Progenitor cell of endocrine pancreas (in vitro differentiated cells): ENCODE results near the gene ZNF532. TPM values are rescaled to one million over a fixed set of nuclear protein-coding genes. Genes with fewer than 3 reads are reported as not detected.

Source experiments
- DNase-seq: peaks from one replicate; pipeline ENCODE4 v3.0.0; 2021; ENCODE audit warnings: low spot score; ENCODE audit not compliant: unreplicated experiment
- H3K27ac Mint-ChIP-seq: 2 replicates; pipeline ENCODE4 v1.8.0; 2021; ENCODE audit warnings: mild to moderate bottlenecking, moderate library complexity, mixed read lengths
- H3K27me3 Mint-ChIP-seq: 2 replicates; pipeline ENCODE4 v1.8.0; 2021; ENCODE audit warnings: mixed read lengths
- H3K36me3 Mint-ChIP-seq: 2 replicates; pipeline ENCODE4 v1.8.0; 2022; ENCODE audit warnings: mixed read lengths; ENCODE audit not compliant: insufficient read depth
- H3K4me1 Mint-ChIP-seq: 2 replicates; pipeline ENCODE4 v1.8.0; 2021; ENCODE audit warnings: low read depth, mixed read lengths
- H3K4me3 Mint-ChIP-seq: 2 replicates; pipeline ENCODE4 v1.8.0; 2021; ENCODE audit warnings: low read depth, mild to moderate bottlenecking, moderate library complexity, mixed read lengths
- H3K9me3 Mint-ChIP-seq: 2 replicates; pipeline ENCODE4 v1.8.0; 2021; ENCODE audit warnings: low read depth, mixed read lengths
- total RNA-seq: library from RNA; stranded (reverse); gene quantifications from 2 replicates; pipeline ENCODE4 v1.2.1, GENCODE V29; 2021
- TF ChIP-seq, protein P1 (sequence below): fragments of 200-600 bp; sonication (generic); IDR thresholded peaks from one replicate; pipeline ENCODE4 v1.5.0; 2021; ENCODE audit warnings: antibody characterized with exemption, mild to moderate bottlenecking; ENCODE audit not compliant: unreplicated experiment

The ZNF532 gene
- total RNA-seq, 1 donor from 2014 or later, result 190 TPM

GRCh38 chr18:58943896-58944295 lies 79.2 kb downstream of the ZNF532 start:
- no peaks in the 10 kb centered on the region for H3K27me3 Mint-ChIP-seq
- H3K4me1 Mint-ChIP-seq, result peaks cover 32% of the 10 kb centered on the region
- no peak overlapping the region for H3K4me3 Mint-ChIP-seq
- TF ChIP-seq, protein P1, sequence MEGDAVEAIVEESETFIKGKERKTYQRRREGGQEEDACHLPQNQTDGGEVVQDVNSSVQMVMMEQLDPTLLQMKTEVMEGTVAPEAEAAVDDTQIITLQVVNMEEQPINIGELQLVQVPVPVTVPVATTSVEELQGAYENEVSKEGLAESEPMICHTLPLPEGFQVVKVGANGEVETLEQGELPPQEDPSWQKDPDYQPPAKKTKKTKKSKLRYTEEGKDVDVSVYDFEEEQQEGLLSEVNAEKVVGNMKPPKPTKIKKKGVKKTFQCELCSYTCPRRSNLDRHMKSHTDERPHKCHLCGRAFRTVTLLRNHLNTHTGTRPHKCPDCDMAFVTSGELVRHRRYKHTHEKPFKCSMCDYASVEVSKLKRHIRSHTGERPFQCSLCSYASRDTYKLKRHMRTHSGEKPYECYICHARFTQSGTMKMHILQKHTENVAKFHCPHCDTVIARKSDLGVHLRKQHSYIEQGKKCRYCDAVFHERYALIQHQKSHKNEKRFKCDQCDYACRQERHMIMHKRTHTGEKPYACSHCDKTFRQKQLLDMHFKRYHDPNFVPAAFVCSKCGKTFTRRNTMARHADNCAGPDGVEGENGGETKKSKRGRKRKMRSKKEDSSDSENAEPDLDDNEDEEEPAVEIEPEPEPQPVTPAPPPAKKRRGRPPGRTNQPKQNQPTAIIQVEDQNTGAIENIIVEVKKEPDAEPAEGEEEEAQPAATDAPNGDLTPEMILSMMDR, result no peak
- DNase-seq, result no peak
- peaks cover 3% of the 10 kb centered on the region for H3K9me3 Mint-ChIP-seq
- H3K27ac Mint-ChIP-seq, result no peak overlapping the region
- peaks cover 31% of the 10 kb centered on the region for H3K36me3 Mint-ChIP-seq

- peak overlapping the region; percentile 75 for H3K27ac Mint-ChIP-seq
- no peak overlapping the region for H3K4me3 Mint-ChIP-seq
- no peaks in the 10 kb centered on the region for H3K27me3 Mint-ChIP-seq
- H3K36me3 Mint-ChIP-seq, result peaks cover 21% of the 10 kb centered on the region
- DNase-seq, result no peak
- TF ChIP-seq, protein P1, result no peak
- no peaks in the 10 kb centered on the region for H3K9me3 Mint-ChIP-seq
- H3K4me1 Mint-ChIP-seq, result peaks cover 35% of the 10 kb centered on the region
Measured at GRCh38 chr18:58947136-58947732, 82.6 kb downstream of the ZNF532 start.

- Mint-ChIP-seq H3K9me3 (no peaks in the 10 kb centered on the region), H3K4me1 (peaks cover 40% of the 10 kb centered on the region), H3K4me3 (no peak overlapping the region), H3K36me3 (peaks cover 16% of the 10 kb centered on the region), H3K27ac (no peak overlapping the region), H3K27me3 (no peaks in the 10 kb centered on the region)
- TF ChIP-seq, protein P1, result no peak
- no peak for DNase-seq
Measured at GRCh38 chr18:58949031-58949430, 84.4 kb downstream of the ZNF532 start.

DNA sequence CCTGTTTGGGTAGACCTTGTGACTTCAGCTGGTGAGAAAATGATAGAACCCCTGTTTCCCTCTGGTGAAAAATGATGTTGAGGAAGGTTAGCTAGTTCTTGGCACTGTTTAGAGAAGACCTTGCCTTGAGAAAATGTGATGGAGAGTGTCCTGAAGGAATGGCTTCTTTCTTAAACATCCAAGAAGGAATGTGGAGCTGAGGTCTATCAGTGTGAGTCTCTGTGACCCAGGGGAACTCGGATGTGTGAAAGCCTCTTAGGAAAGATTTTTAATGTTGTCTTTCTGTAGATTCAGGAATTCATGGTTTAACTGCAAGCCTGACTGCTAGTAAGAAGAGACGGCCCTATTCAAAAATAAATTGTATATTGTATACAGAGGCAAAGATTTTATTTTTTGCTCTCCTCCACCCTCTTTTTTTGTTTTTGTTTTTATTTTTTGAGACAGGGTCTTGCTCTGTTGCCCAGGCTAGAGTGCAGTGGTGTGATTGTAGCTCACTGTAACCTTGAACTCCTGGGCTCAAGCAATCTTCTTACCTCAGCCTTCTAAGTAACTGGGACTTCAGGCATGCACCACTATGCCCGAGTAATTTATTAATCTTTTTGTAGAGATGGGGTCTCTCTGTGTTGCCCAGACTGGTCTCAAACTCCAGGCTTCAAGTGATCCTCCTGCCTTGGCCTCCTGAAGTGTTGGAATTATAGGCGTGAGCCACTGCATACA lies 87.5 kb downstream of the ZNF532 start:
- Mint-ChIP-seq H3K27ac (peak overlapping the region; percentile 97), H3K36me3 (peaks cover 26% of the 10 kb centered on the region), H3K9me3 (no peaks in the 10 kb centered on the region), H3K4me3 (no peak overlapping the region), H3K4me1 (peaks cover 23% of the 10 kb centered on the region), H3K27me3 (no peaks in the 10 kb centered on the region)
- DNase-seq, result no peak
- TF ChIP-seq, protein P1, result no peak

DNA sequence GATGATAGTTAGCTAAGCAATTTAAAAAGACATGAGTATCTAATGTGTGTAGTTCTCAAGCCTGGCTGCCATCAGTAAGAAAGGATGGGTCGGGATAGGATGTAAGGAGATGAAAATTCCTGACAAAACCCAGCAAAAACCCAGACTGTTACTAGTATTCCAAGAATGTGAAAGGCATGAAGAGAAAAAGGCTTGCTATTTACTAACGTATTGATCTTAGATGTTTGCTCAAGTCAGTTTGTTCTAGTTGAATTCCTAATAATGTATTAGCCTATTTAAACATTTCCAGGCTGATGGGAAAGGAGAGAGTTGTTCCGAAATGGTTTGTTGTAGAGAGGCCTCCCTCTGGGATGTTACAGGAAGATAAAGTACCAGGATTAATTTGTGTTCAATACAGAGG lies 88.2 kb downstream of the ZNF532 start:
- Mint-ChIP-seq H3K27ac (peak overlapping the region; percentile 97), H3K9me3 (no peaks in the 10 kb centered on the region), H3K4me3 (peak overlapping the region; percentile 27), H3K4me1 (peaks cover 23% of the 10 kb centered on the region), H3K27me3 (no peaks in the 10 kb centered on the region), H3K36me3 (peaks cover 26% of the 10 kb centered on the region)
- TF ChIP-seq, protein P1, result no peak
- DNase-seq, result no peak
